Measurements from ENCODE around the gene ZCCHC24. TPM values are rescaled to one million over a fixed set of nuclear protein-coding genes. Genes with fewer than 3 reads are reported as not detected.

ZCCHC24 gene
- total RNA-seq, 3 donors from 2014 or later, result 5.6 to 125 (median 22.8) TPM

- Histone ChIP-seq H3K36me3 (ENCODE audit: low read depth) (peaks cover 12% of the 10 kb centered on the region), H3K4me1 (ENCODE audit: low read depth) (peaks cover 15% of the 10 kb centered on the region), H3K4me3 (no peak overlapping the region), H3K9me3 (no peaks in the 10 kb centered on the region)
- intact Hi-C loops (cut with DNase I, micrococcal nuclease), result no loop called here
- TF ChIP-seq CTCF (IDR thresholded peaks at IDR 0.05), result no peak
- ATAC-seq, result no peak
- DNase-seq, result no peak
These were observed 96.8 kb downstream of the ZCCHC24 start for GRCh38 chr10:79348640-79348988.

GRCh38 chr10:79347894-79348639 lies 97.4 kb downstream of the ZCCHC24 start:
- H3K36me3 ChIP-seq (ENCODE audit: low read depth), result peaks cover 9% of the 10 kb centered on the region
- peaks cover 17% of the 10 kb centered on the region for H3K4me1 ChIP-seq (ENCODE audit: low read depth)
- peak; percentile 79 to 91 (median 87) for DNase-seq
- intact Hi-C loops (cut with DNase I, micrococcal nuclease), result no loop called here
- H3K4me3 ChIP-seq, result peak overlapping the region; percentile 83
- no peak for TF ChIP-seq CTCF (IDR thresholded peaks at IDR 0.05)
- no peaks in the 10 kb centered on the region for H3K9me3 ChIP-seq
- peak; percentile 75 for ATAC-seq

- peaks cover 19% of the 10 kb centered on the region for H3K4me1 ChIP-seq (ENCODE audit: low read depth)
These were observed 98.1 kb downstream of the ZCCHC24 start, which contains the start of gene PPIF for GRCh38 chr10:79347226-79347893. TSS of gene PPIF (plus strand) at chr10:79347469. CDS start at chr10:79347549, 80 bp downstream.

GRCh38 chr10:79346388-79347225 lies 98.8 kb downstream of the ZCCHC24 start:
- no peak for TF ChIP-seq CTCF (IDR thresholded peaks at IDR 0.05)
- no peak overlapping the region for H3K4me3 ChIP-seq
- intact Hi-C loops (cut with DNase I, micrococcal nuclease), result no loop called here
- DNase-seq, result no peak
- H3K9me3 ChIP-seq, result no peaks in the 10 kb centered on the region
- H3K4me1 ChIP-seq (ENCODE audit: low read depth), result peaks cover 19% of the 10 kb centered on the region
- no peak for ATAC-seq
- peaks cover 4% of the 10 kb centered on the region for H3K36me3 ChIP-seq (ENCODE audit: low read depth)

More at GRCh38 chr10:79347226-79347893, 98.1 kb downstream of the ZCCHC24 start, which contains the start of gene PPIF:
- peak; percentile 100 for TF ChIP-seq CTCF (IDR thresholded peaks at IDR 0.05)
- intact Hi-C loops (cut with DNase I, micrococcal nuclease), result no loop called here
- ATAC-seq (peak; percentile 93), DNase-seq (peak; percentile 96 to 98 (median 96))
- peak within 1 kb of the TSS; percentile 83 for H3K4me3 ChIP-seq
- peaks cover 9% of the 10 kb centered on the region for H3K36me3 ChIP-seq (ENCODE audit: low read depth)
- H3K9me3 ChIP-seq, result no peaks in the 10 kb centered on the region

GRCh38 chr10:79346012-79346340 lies 99.4 kb downstream of the ZCCHC24 start:
- intact Hi-C loops (cut with DNase I, micrococcal nuclease), result no loop called here
- no peak for TF ChIP-seq CTCF (IDR thresholded peaks at IDR 0.05)
- DNase-seq, result no peak

More at GRCh38 chr10:79346012-79346340, 99.4 kb downstream of the ZCCHC24 start:
- no peak for ATAC-seq
- no peaks in the 10 kb centered on the region for H3K9me3 ChIP-seq
- H3K4me3 ChIP-seq, result no peak overlapping the region
- H3K36me3 ChIP-seq (ENCODE audit: low read depth), result no peaks in the 10 kb centered on the region
- H3K4me1 ChIP-seq (ENCODE audit: low read depth), result peaks cover 19% of the 10 kb centered on the region
